ENCODE data around the gene DOK4. TPM values are rescaled to one million over a fixed set of nuclear protein-coding genes. Genes with fewer than 3 reads are reported as not detected.

DOK4 gene
- total and polyA plus RNA-seq, 12 donors: 3.6 to 10.7 (median 8.0) TPM

DNA sequence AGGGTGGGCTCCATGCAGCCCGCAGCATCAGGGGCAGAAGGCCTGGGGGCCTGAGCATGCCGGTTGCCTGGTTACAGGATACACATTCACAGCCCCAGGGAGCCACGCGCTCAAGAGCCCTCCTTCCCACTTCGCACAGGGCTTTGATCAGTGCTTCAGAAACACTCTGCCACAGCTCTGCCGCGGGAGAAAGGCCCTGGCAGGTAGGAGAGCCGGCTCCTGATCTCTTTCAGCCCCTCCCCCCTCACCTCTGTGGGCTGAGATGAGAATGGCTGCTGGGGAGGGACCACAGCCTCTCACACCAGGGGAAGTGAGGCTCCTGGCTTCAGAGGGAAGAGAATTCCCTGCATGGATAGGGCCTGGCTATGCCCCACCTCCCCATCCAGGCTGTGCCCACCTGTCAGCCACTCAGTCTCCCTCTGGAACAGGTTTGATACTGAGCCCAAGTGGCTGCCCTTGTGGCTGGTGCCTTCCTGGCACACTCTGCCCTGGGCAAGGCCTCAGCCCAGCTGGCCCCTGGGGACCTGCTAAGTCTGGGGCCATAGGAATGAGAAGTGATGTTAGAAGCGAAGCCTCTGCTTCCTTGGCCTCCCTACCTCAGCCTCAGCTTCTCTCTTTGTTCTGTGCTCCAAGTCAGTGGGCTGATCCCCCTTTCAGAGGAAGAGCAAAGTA, 8.6 kb downstream of the DOK4 start:
- WGBS, 2 donors: 71 to 78% methylated on average over 9 of the region's 9 CpGs
- H3K36me3 ChIP-seq: peaks cover 0 to 28% (median 14%) of the 10 kb centered on the region in 9 donors
- intact Hi-C loops (cut with DNase I): loop anchor here in 4 of 10 donors (5.0 kb wide), 1 partner anchor 40 kb away; no protein-coding TSS in a partner anchor
- H3K27me3 ChIP-seq: peaks cover 0 to 11% (median 0%) of the 10 kb centered on the region in 7 donors
- H3K9me3 ChIP-seq: no peaks in the 10 kb centered on the region
- H3K4me3 ChIP-seq: no peak overlapping the region
- peak overlapping the region in 1 of 10 donors; percentile 75 for H3K27ac ChIP-seq
- TF ChIP-seq, protein P1, sequence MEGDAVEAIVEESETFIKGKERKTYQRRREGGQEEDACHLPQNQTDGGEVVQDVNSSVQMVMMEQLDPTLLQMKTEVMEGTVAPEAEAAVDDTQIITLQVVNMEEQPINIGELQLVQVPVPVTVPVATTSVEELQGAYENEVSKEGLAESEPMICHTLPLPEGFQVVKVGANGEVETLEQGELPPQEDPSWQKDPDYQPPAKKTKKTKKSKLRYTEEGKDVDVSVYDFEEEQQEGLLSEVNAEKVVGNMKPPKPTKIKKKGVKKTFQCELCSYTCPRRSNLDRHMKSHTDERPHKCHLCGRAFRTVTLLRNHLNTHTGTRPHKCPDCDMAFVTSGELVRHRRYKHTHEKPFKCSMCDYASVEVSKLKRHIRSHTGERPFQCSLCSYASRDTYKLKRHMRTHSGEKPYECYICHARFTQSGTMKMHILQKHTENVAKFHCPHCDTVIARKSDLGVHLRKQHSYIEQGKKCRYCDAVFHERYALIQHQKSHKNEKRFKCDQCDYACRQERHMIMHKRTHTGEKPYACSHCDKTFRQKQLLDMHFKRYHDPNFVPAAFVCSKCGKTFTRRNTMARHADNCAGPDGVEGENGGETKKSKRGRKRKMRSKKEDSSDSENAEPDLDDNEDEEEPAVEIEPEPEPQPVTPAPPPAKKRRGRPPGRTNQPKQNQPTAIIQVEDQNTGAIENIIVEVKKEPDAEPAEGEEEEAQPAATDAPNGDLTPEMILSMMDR (IDR thresholded peaks at IDR 0.05): no peak
- DNase-seq: no peak
- H3K4me1 ChIP-seq: peaks cover 16 to 56% (median 39%) of the 10 kb centered on the region in 9 donors
- no peak for ATAC-seq

- Histone ChIP-seq H3K9me3 (no peaks in the 10 kb centered on the region), H3K27ac (peak overlapping the region in 1 of 10 donors; percentile 36), H3K4me1 (peaks cover 16 to 62% (median 43%) of the 10 kb centered on the region in 9 donors), H3K4me3 (no peak overlapping the region), H3K36me3 (peaks cover 0 to 37% (median 22%) of the 10 kb centered on the region in 9 donors), H3K27me3 (peaks cover 0 to 11% (median 0%) of the 10 kb centered on the region in 7 donors)
- no peak for DNase-seq
- ATAC-seq: no peak
- intact Hi-C loops (cut with DNase I): loop anchor here in 4 of 10 donors (5.0 kb wide), 1 partner anchor 41 kb away; no protein-coding TSS in a partner anchor
- TF ChIP-seq, protein P1 (IDR thresholded peaks at IDR 0.05): no peak
- 84 to 93% methylated on average over 6 of the region's 6 CpGs for WGBS, 2 donors
Observed at GRCh38 chr16:57476546-57477410, 9.5 kb downstream of the DOK4 start.

- H3K27me3 ChIP-seq: peaks cover 0 to 11% (median 0%) of the 10 kb centered on the region in 7 donors
- intact Hi-C loops (cut with DNase I): loop anchor here in 4 of 10 donors (5.0 kb wide), 1 partner anchor 41 kb away; no protein-coding TSS in a partner anchor
- no peak for DNase-seq
- H3K4me3 ChIP-seq: no peak overlapping the region
- TF ChIP-seq, protein P1 (IDR thresholded peaks at IDR 0.05): peak; percentile 35 to 77 (median 61)
- H3K9me3 ChIP-seq: no peaks in the 10 kb centered on the region
- 16 to 20% methylated on average over 12 of the region's 12 CpGs for WGBS, 2 donors
- peaks cover 0 to 46% (median 26%) of the 10 kb centered on the region in 9 donors for H3K36me3 ChIP-seq
- peaks cover 19 to 65% (median 49%) of the 10 kb centered on the region in 9 donors for H3K4me1 ChIP-seq
- ATAC-seq: peak in 6 of 8 donors; percentile 24 to 55 (median 36)
- peak overlapping the region in 1 of 10 donors; percentile 36 for H3K27ac ChIP-seq
Observed at GRCh38 chr16:57475711-57476339, 10.5 kb downstream of the DOK4 start.

Measured in heart right ventricle (tissue), 16 donors.